HEK293 (cell line): ENCODE data around the gene MARCO.

ENCODE experiments used
- CTCF ChIA-PET: fragments of 350-600 bp; formaldehyde crosslinking; extraction: SDS; loops from one replicate; lab custom pipeline; 2021; ENCODE audit warnings: antibody characterized with exemption; lab: Yijun Ruan, JAX
- POLR2A ChIA-PET: fragments of 300-600 bp; formaldehyde crosslinking; extraction: SDS; loops from one replicate; lab custom pipeline; 2020; ENCODE audit warnings: antibody characterized with exemption, inconsistent platforms; lab: Yijun Ruan, JAX
- H3K27ac ChIP-seq: fragments of 200-500 bp; sonication (Bioruptor generic); 2 replicates; pipeline ENCODE4 v1.5.1; 2014; ENCODE audit warnings: low read depth, low read length, control low read depth, inconsistent platforms; ENCODE audit errors: extremely low read depth
- H3K36me3 ChIP-seq, 2 experiments: fragments of 200-500 bp in 1 of 2; sonication (Bioruptor generic) in 1 of 2; 1 replicate in 1 of 2; 2 replicates in 1 of 2; pipeline ENCODE4 v1.5.1; 2014 to 2017; ENCODE audit warnings: inconsistent platforms in 2 of 2, low read length in 2 of 2; ENCODE audit not compliant: control insufficient read depth in 2 of 2, insufficient read depth in 1 of 2
- H3K4me1 ChIP-seq: fragments of 200-500 bp; sonication (Bioruptor generic); 2 replicates; pipeline ENCODE4 v1.5.1; 2014; ENCODE audit warnings: mild to moderate bottlenecking, low read length, inconsistent platforms; ENCODE audit not compliant: control insufficient read depth, insufficient read depth
- H3K4me3 ChIP-seq: 2 replicates; pipeline ENCODE4 v1.5.1; 2011; ENCODE audit warnings: low read depth, mild to moderate bottlenecking, control low read depth, low read length, moderate library complexity
- H3K9me3 ChIP-seq: fragments of 200-500 bp; sonication (Bioruptor generic); 2 replicates; pipeline ENCODE4 v1.5.1; 2014; ENCODE audit warnings: low read depth, low read length, inconsistent platforms; ENCODE audit not compliant: control insufficient read depth, insufficient read depth
- BCL11A ChIP-seq: fragments of 450-650 bp; formaldehyde crosslinking; IDR thresholded peaks from 2 replicates; pipeline ENCODE4 v1.5.1; 2016; ENCODE audit warnings: low read depth, missing biosample characterization, missing genetic modification characterization
- BCL6B ChIP-seq: fragments of 450-650 bp; formaldehyde crosslinking; IDR thresholded peaks from 2 replicates; pipeline ENCODE4 v1.5.1; 2017; ENCODE audit warnings: missing biosample characterization, missing genetic modification characterization
- GLIS2 ChIP-seq: fragments of 450-650 bp; formaldehyde crosslinking; IDR thresholded peaks from 2 replicates; pipeline ENCODE4 v1.5.1; 2016; ENCODE audit warnings: missing biosample characterization, missing genetic modification characterization
- HOXC10 ChIP-seq: sonication (generic); formaldehyde crosslinking; IDR thresholded peaks from 2 replicates; pipeline ENCODE4 v1.8.1; 2023; ENCODE audit warnings: mild to moderate bottlenecking, missing genetic modification reagents
- KLF1 ChIP-seq: fragments of 450-650 bp; formaldehyde crosslinking; IDR thresholded peaks from 2 replicates; pipeline ENCODE4 v1.5.1; 2016; ENCODE audit warnings: missing biosample characterization, missing genetic modification characterization
- KLF10 ChIP-seq: fragments of 450-650 bp; IDR thresholded peaks from 2 replicates; pipeline ENCODE4 v1.5.1; 2018; ENCODE audit warnings: missing biosample characterization, mild to moderate bottlenecking, missing genetic modification characterization
- REST ChIP-seq: fragments of 450-650 bp; formaldehyde crosslinking; IDR thresholded peaks from 2 replicates; pipeline ENCODE4 v1.5.1; 2016; ENCODE audit warnings: missing biosample characterization, missing genetic modification characterization
- ZBTB26 ChIP-seq: fragments of 450-650 bp; formaldehyde crosslinking; optimal IDR thresholded peaks from 2 replicates; pipeline ENCODE3; 2016; ENCODE audit warnings: missing biosample characterization, mild to moderate bottlenecking, missing genetic modification characterization
- ZBTB7A ChIP-seq: fragments of 450-650 bp; formaldehyde crosslinking; IDR thresholded peaks from 2 replicates; pipeline ENCODE4 v1.5.1; 2016; ENCODE audit warnings: low read depth, missing biosample characterization, missing genetic modification characterization
- ZNF114 ChIP-seq: fragments of 450-650 bp; formaldehyde crosslinking; IDR thresholded peaks from 2 replicates; pipeline ENCODE4 v1.5.0; 2017; ENCODE audit warnings: missing biosample characterization, missing genetic modification characterization
- ZNF121 ChIP-seq: fragments of 450-650 bp; formaldehyde crosslinking; IDR thresholded peaks from 2 replicates; pipeline ENCODE4 v1.5.1; 2016; ENCODE audit warnings: missing biosample characterization, missing genetic modification characterization
- ZNF148 ChIP-seq: fragments of 450-650 bp; formaldehyde crosslinking; IDR thresholded peaks from 2 replicates; pipeline ENCODE4 v1.5.0; 2017; ENCODE audit warnings: missing biosample characterization, missing genetic modification characterization, borderline replicate concordance
- ZNF266 ChIP-seq: fragments of 450-650 bp; formaldehyde crosslinking; IDR thresholded peaks from 2 replicates; pipeline ENCODE4 v1.5.1; 2016; ENCODE audit warnings: missing biosample characterization, missing genetic modification characterization, low read depth
- ZNF350 ChIP-seq: fragments of 450-650 bp; formaldehyde crosslinking; IDR thresholded peaks from 2 replicates; pipeline ENCODE4 v1.5.0; 2017; ENCODE audit warnings: missing biosample characterization, mild to moderate bottlenecking, missing genetic modification characterization
- ZNF366 ChIP-seq: fragments of 450-650 bp; formaldehyde crosslinking; conservative IDR thresholded peaks from 2 replicates; pipeline ENCODE4 v1.5.1; 2016; ENCODE audit warnings: missing biosample characterization, missing genetic modification characterization
- ZNF37A ChIP-seq: fragments of 450-650 bp; IDR thresholded peaks from 2 replicates; pipeline ENCODE4 v1.5.1; 2018; ENCODE audit warnings: missing biosample characterization, missing genetic modification characterization
- ZNF660 ChIP-seq: fragments of 450-650 bp; IDR thresholded peaks from 2 replicates; pipeline ENCODE4 v1.5.1; 2018; ENCODE audit warnings: missing biosample characterization, mild to moderate bottlenecking, missing genetic modification characterization
- ZNF670 ChIP-seq: fragments of 450-650 bp; formaldehyde crosslinking; IDR thresholded peaks from 2 replicates; pipeline ENCODE4 v1.5.1; 2016; ENCODE audit warnings: missing biosample characterization, missing genetic modification characterization, low read depth
- ZNF837 ChIP-seq: fragments of 450-650 bp; formaldehyde crosslinking; IDR thresholded peaks from 2 replicates; pipeline ENCODE4 v1.5.1; 2016; ENCODE audit warnings: missing biosample characterization, missing genetic modification characterization
- ZNF843 ChIP-seq: fragments of 450-650 bp; formaldehyde crosslinking; IDR thresholded peaks from 2 replicates; pipeline ENCODE4 v1.5.1; 2016; ENCODE audit warnings: missing biosample characterization, missing genetic modification characterization

Gene MARCO

GRCh38 chr2:118939994-118940393 lies 2.0 kb upstream of the MARCO start:
- TF ChIP-seq ZBTB26 (tag by site-specific recombination) (no peak), HOXC10 (CRISPR knock-in tag) (no peak), ZNF843 (tag by site-specific recombination) (no peak), ZNF121 (no peak), ZBTB7A (tag by site-specific recombination) (no peak), ZNF350 (no peak), ZNF148 (tag by site-specific recombination) (no peak), BCL6B (tag by site-specific recombination) (no peak), GLIS2 (tag by site-specific recombination) (no peak), ZNF660 (tag by site-specific recombination) (no peak), REST (tag by site-specific recombination) (no peak), ZNF366 (tag by site-specific recombination) (no peak), ZNF266 (tag by site-specific recombination) (no peak), ZNF37A (tag by site-specific recombination) (no peak), BCL11A (tag by site-specific recombination) (no peak), KLF10 (no peak), KLF1 (tag by site-specific recombination) (no peak), ZNF670 (tag by site-specific recombination) (no peak)
- POLR2A ChIA-PET: no interaction called here
- CTCF ChIA-PET: no interaction called here

GRCh38 chr2:118940486-118941120 lies 1.4 kb upstream of the MARCO start:
- Histone ChIP-seq H3K36me3 (no peaks in the 10 kb centered on the region), H3K27ac (no peak overlapping the region), H3K4me3 (no peak overlapping the region), H3K9me3 (no peaks in the 10 kb centered on the region)
- POLR2A ChIA-PET: no interaction called here
- CTCF ChIA-PET: no interaction called here
- TF ChIP-seq ZNF837 (tag by site-specific recombination) (no peak), ZNF114 (tag by site-specific recombination) (no peak)
- TF ChIP-seq, all 188 proteins: peak for 0
- H3K4me1 ChIP-seq: no peaks in the 10 kb centered on the region

More at GRCh38 chr2:118939994-118940393, 2.0 kb upstream of the MARCO start:
- Histone ChIP-seq H3K9me3 (no peaks in the 10 kb centered on the region), H3K4me3 (no peak overlapping the region), H3K36me3 (no peaks in the 10 kb centered on the region), H3K27ac (no peak overlapping the region), H3K4me1 (no peaks in the 10 kb centered on the region)
